Mucosa of descending colon (tissue), 3 donors: ENCODE measurements around the gene GFOD2. TPM values are rescaled to one million over a fixed set of nuclear protein-coding genes. Genes with fewer than 3 reads are reported as not detected.

ENCODE experiments used
- ATAC-seq: fragments of 200-7000 bp; cut with Tn5 transposase; one replicate; pipeline ENCODE4 v1.9.1; 2020; ENCODE audit warnings: mild to moderate bottlenecking, moderate library complexity
- DNase-seq, 3 donors: peaks; one replicate each; pipeline ENCODE4 v3.0.0-alpha.2; 2020
- H3K36me3 ChIP-seq: fragments of 200-600 bp; one replicate; pipeline ENCODE4 v1.8.0; 2021; ENCODE audit warnings: low read depth, mild to moderate bottlenecking
- H3K4me1 ChIP-seq: fragments of 200-600 bp; one replicate; pipeline ENCODE4 v1.8.0; 2021; ENCODE audit warnings: low read depth, mild to moderate bottlenecking
- H3K4me3 ChIP-seq: fragments of 200-600 bp; one replicate; pipeline ENCODE4 v1.8.0; 2021; ENCODE audit warnings: mild to moderate bottlenecking
- H3K9me3 ChIP-seq: fragments of 200-600 bp; one replicate; pipeline ENCODE4 v1.8.0; 2021; ENCODE audit warnings: mild to moderate bottlenecking
- CTCF ChIP-seq: fragments of 200-600 bp; IDR thresholded peaks from one replicate; pipeline ENCODE4 v1.8.0; 2022; ENCODE audit warnings: antibody characterized with exemption, mild to moderate bottlenecking
- intact Hi-C, 2 donors: fragments of 100-400 bp; cut with DNase I in 1 of 2; cut with micrococcal nuclease in 1 of 2; formaldehyde crosslinking; loops; one replicate each; pipeline versions ENCODE4 v1.11.0 to v1.11.1; 2022; cut with DNase I, micrococcal nuclease
- total RNA-seq, 3 donors: library from RNA; stranded (reverse); fragmentation: NEBNext Ultra II Directional in 2 of 3; extraction: Animal tissue kit (Norgen Biotek cat#: 25700) in 2 of 3; gene quantifications; one replicate each; pipeline versions ENCODE4 v1.2.1 to v1.2.4, GENCODE V29; 2021 to 2023
- donor health status: DM: no; HTN: no; CAD: no; lungs with moderate emphysema.
- donor health status: DM: no; HTN: no; CAD: no.
- donor health status: DM: no; HTN: yes; CAD: no.

The GFOD2 gene
- total RNA-seq, 3 donors from 2014 or later, result 25.6 to 29.2 (median 27.9) TPM

GRCh38 chr16:67647681-67648080 is 71.4 kb downstream of the GFOD2 start:
- intact Hi-C loops, result no loop called here
- peak in 1 of 3 donors; percentile 41 for DNase-seq
- no peak for ATAC-seq

DNA sequence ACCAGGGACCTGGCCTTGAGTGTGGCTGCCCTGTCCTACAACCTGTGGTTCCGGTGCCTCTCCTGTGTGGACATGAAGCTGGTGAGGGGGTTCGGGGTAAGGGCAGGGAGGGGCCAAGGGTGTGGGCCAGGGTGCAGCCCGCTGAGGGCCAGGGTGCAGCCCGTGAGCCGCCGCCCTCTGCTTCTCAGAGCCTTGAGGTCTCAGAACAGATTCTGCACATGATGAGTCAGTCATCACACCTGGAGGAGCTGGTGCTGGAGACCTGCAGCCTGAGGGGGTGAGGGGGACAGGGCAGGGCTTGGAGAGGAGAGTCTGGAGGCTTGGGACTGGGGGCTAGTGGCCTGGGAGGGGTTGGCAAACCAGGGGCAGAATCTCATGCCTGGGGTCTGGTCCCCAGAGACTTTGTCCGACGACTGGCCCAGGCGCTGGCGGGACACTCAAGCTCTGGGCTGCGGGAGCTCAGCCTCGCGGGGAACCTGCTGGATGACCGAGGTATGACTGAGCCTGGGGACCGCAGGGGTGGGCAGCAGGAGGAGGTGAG is 71.9 kb downstream of the GFOD2 start:
- Histone ChIP-seq H3K4me3 (no peak overlapping the region), H3K4me1 (peaks cover 2% of the 10 kb centered on the region), H3K9me3 (no peaks in the 10 kb centered on the region), H3K36me3 (no peaks in the 10 kb centered on the region)
- peak in 1 of 3 donors; percentile 38 for DNase-seq
- no peak for ATAC-seq
- intact Hi-C loops, result no loop called here
- no peak for TF ChIP-seq CTCF

More at GRCh38 chr16:67647681-67648080, 71.4 kb downstream of the GFOD2 start:
- H3K9me3 ChIP-seq, result no peaks in the 10 kb centered on the region
- no peak overlapping the region for H3K4me3 ChIP-seq
- TF ChIP-seq CTCF, result no peak
- H3K4me1 ChIP-seq, result peaks cover 2% of the 10 kb centered on the region
- H3K36me3 ChIP-seq, result no peaks in the 10 kb centered on the region

- no peak overlapping the region for H3K4me3 ChIP-seq
- intact Hi-C loops, result no loop called here
Measured at GRCh38 chr16:67645397-67646121, 73.6 kb downstream of the GFOD2 start.

GRCh38 chr16:67644038-67644437 is 75.1 kb downstream of the GFOD2 start:
- ATAC-seq, result no peak
- DNase-seq, result peak in 1 of 3 donors; percentile 36
- Histone ChIP-seq H3K4me1 (peaks cover 2% of the 10 kb centered on the region), H3K36me3 (no peaks in the 10 kb centered on the region), H3K4me3 (no peak overlapping the region), H3K9me3 (no peaks in the 10 kb centered on the region)
- intact Hi-C loops, result no loop called here
- TF ChIP-seq CTCF, result no peak

More at GRCh38 chr16:67645397-67646121, 73.6 kb downstream of the GFOD2 start:
- Histone ChIP-seq H3K4me1 (peaks cover 2% of the 10 kb centered on the region), H3K9me3 (no peaks in the 10 kb centered on the region), H3K36me3 (no peaks in the 10 kb centered on the region)
- DNase-seq (peak in 1 of 3 donors; percentile 54), ATAC-seq (peak; percentile 6)
- TF ChIP-seq CTCF, result no peak

DNA sequence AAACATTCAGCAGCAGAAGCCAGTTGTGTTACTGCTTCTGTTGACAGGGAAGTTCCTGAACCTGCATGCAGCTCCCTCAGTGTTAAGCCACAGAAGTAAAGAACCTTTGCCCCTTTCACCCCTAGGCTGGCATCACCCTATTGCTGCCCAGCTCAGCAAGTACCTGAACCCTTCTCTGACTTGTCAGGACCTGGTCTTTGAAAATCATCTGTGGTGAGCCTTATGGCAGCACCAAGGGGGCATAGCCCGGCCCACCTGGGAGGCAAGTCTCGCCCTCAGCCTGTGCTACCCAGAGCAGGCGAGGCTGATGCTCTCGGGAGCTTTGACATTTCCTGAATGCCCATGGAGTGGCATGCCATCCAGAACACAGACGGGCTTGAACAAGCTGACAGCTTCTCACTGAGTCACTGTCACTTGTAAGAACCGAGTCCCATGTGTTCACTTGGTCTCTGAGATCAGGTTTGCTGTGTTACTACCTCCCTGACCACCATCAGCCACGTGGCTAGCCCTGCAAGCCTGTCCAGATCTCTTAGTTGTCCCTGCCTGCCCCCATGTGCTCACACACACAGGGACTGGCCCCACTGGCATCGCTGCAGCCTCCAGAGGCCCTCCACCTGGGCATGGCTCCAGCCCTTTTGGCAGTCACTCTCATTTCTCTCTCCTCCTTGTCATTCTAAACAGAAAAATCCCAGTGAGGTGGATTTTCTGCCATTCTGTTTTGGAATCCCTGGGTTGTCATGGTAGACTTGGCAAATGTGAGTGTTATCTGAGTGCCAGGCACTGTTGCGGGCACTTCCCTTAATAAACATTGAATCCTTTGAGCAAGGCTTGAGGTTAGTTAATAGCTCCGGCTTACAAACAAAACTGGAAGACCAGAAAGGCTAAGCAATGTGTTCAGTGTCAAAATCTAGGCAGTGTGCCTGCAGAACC is 77.1 kb downstream of the GFOD2 start:
- ATAC-seq (no peak), DNase-seq (no peak)
- Histone ChIP-seq H3K4me1 (peaks cover 2% of the 10 kb centered on the region), H3K9me3 (no peaks in the 10 kb centered on the region), H3K36me3 (no peaks in the 10 kb centered on the region), H3K4me3 (no peak overlapping the region)
- no peak for TF ChIP-seq CTCF
- intact Hi-C loops, result no loop called here
